ENCODE data around the gene MYO6. TPM values are rescaled to one million over a fixed set of nuclear protein-coding genes. Genes with fewer than 3 reads are reported as not detected.
A peak's percentile ranks its signal among the peaks of the same experiment; 100 is the strongest.

Gene MYO6
- total and polyA plus RNA-seq, 2 of the 8 experiments (the other 6 are each of a cell fraction or from before 2014, with no cell fraction given): 8.3 to 21.9 TPM

- H2AK5ac ChIP-seq (ENCODE audit: low read depth, low read length): no peak overlapping the region
- no peaks in the 10 kb centered on the region for H3K23me2 ChIP-seq (ENCODE audit: low read depth, low read length)
- no peaks in the 10 kb centered on the region for H3K27me3 ChIP-seq (replicated peaks in 1 of 4; ENCODE audit: control insufficient read depth in 3 of 4, extremely low read depth in 1 of 4, insufficient read depth in 3 of 4, low read length in 3 of 4)
- no peak overlapping the region for H3K14ac ChIP-seq (ENCODE audit: insufficient read length)
- FAIRE-seq (peak; percentile 7), DNase-seq (ENCODE audit: low read depth in 1 of 2, low spot score in 2 of 2) (no peak)
- peaks cover 0 to 3% (median 0%) of the 10 kb centered on the region in 4 experiments; a peak in 2 of 7 replicates for H3K4me1 ChIP-seq (replicated peaks in 1 of 4; ENCODE audit: control insufficient read depth in 3 of 4, insufficient read depth in 4 of 4, low read length in 3 of 4)
- no peak overlapping the region for H4K5ac ChIP-seq (ENCODE audit: insufficient read length, low read depth, low read length)
- H2BK12ac ChIP-seq (ENCODE audit: low read depth, low read length): no peak overlapping the region
- ChIA-PET POLR2A (ENCODE audit: partially characterized antibody) (no interaction called here), CTCF (ENCODE audit: partially characterized antibody) (interaction anchor here (1.6 kb wide), 1 partner anchor 29 kb away, joined by 8 read pairs; no protein-coding TSS in a partner anchor)
- H4K8ac ChIP-seq (ENCODE audit: extremely low read depth, insufficient read depth, low read length): no peak overlapping the region
- no peaks in the 10 kb centered on the region for H4K20me1 ChIP-seq (replicated peaks in 1 of 2; ENCODE audit: control insufficient read depth in 1 of 2, insufficient read depth in 2 of 2, low read length in 2 of 2)
- no peaks in the 10 kb centered on the region for H3K36me3 ChIP-seq (ENCODE audit: control insufficient read depth in 2 of 4, insufficient read depth in 4 of 4, low read length in 3 of 4)
- no peak overlapping the region for H3K18ac ChIP-seq (ENCODE audit: extremely low read depth, low read length)
- no peak overlapping the region for H2BK120ac ChIP-seq (replicated peaks; ENCODE audit: low read depth, low read length)
- H4K91ac ChIP-seq (replicated peaks; ENCODE audit: insufficient read length, low read length): no peak overlapping the region
- H3K79me2 ChIP-seq (ENCODE audit: control insufficient read depth in 1 of 2, insufficient read depth in 2 of 2, low read length in 2 of 2): no peaks in the 10 kb centered on the region
- H2AFZ ChIP-seq (ENCODE audit: low read length): peak overlapping the region; percentile 79; the same call in 1 of the 2 replicates
- no peak overlapping the region for H3K4me3 ChIP-seq (ENCODE audit: extremely low read depth in 1 of 4, insufficient read depth in 2 of 4, low read depth in 3 of 4, low read length in 4 of 4)
- H3K4ac ChIP-seq (replicated peaks; ENCODE audit: insufficient read length, low read depth, low read length): no peak overlapping the region
- no peaks in the 10 kb centered on the region for H3K9me3 ChIP-seq (ENCODE audit: insufficient read depth in 2 of 2, low read depth in 1 of 2, low read length in 1 of 2)
- no peak overlapping the region for H2BK5ac ChIP-seq (ENCODE audit: low read depth, low read length)
- no peak overlapping the region for H2BK20ac ChIP-seq (ENCODE audit: low read length)
- no peak overlapping the region for H3K27ac ChIP-seq (ENCODE audit: low read depth, low read length)
- no peak overlapping the region for H3K9ac ChIP-seq (replicated peaks in 1 of 4; ENCODE audit: extremely low read depth in 1 of 4, low read depth in 3 of 4, low read length in 3 of 4)
- no peak overlapping the region for H2BK15ac ChIP-seq (ENCODE audit: low read length)
- WGBS, 2 experiments (ENCODE audit: extremely low coverage in 1 of 2, insufficient coverage in 1 of 2, insufficient read length in 1 of 2, insufficient replicate concordance in 2 of 2, low coverage in 1 of 2, low lambda C conversion rate in 2 of 2, missing lambda C conversion rate in 1 of 2): 73% methylated on average over 1 of the region's 1 CpG; no CpG with 5 or more reads in 1 of the 2 experiments
- no peak overlapping the region for H3K4me2 ChIP-seq (ENCODE audit: insufficient read depth in 1 of 2, low read depth in 2 of 2, low read length in 2 of 2)
- H3K79me1 ChIP-seq (ENCODE audit: low read depth, low read length): no peaks in the 10 kb centered on the region
- H3K23ac ChIP-seq (ENCODE audit: insufficient read length): no peak overlapping the region
- H3K56ac ChIP-seq (replicated peaks; ENCODE audit: insufficient read length, low read depth, low read length): no peak overlapping the region
Measured at GRCh38 chr6:75963569-75963968, 214.5 kb downstream of the MYO6 start.

All from H1 (cell line).